ENCODE results near the gene SLC16A12. TPM values are rescaled to one million over a fixed set of nuclear protein-coding genes. Genes with fewer than 3 reads are reported as not detected.

Gene SLC16A12
- total and polyA plus RNA-seq, 2 of the 8 experiments (the other 6 are each of a cell fraction or from before 2014, with no cell fraction given), result 1.6 to 1.9 TPM

DNA sequence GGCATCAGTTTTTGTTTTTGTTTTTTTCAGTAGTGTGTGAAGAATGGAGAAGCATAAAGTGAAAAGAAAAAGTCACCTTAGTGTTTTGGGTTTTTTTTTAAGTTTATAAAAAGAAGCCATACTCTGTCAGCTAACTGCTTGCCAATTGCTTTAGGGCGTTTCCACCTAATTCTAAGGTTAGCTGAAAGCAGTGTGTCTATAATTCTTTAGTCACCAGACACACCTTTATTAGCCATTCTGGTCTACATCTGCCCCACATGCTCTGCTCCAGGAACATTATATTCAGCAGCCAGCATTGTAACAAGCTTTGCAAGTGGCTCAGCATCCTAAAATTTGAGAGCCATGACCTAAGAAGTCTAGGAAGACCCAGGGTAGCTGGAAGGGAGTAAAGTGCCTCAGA, 14.1 kb upstream of the SLC16A12 start:
- Histone ChIP-seq H3K14ac (ENCODE audit: insufficient read length) (no peak overlapping the region), H3K23me2 (ENCODE audit: low read depth, low read length) (no peaks in the 10 kb centered on the region), H3K9ac (replicated peaks in 1 of 4; ENCODE audit: extremely low read depth in 1 of 4, low read depth in 3 of 4, low read length in 3 of 4) (no peak overlapping the region), H3K18ac (ENCODE audit: extremely low read depth, low read length) (no peak overlapping the region), H4K20me1 (replicated peaks in 1 of 2; ENCODE audit: control insufficient read depth in 1 of 2, insufficient read depth in 2 of 2, low read length in 2 of 2) (no peaks in the 10 kb centered on the region), H2BK20ac (ENCODE audit: low read length) (no peak overlapping the region), H2BK5ac (ENCODE audit: low read depth, low read length) (no peak overlapping the region), H3K4me1 (replicated peaks in 1 of 4; ENCODE audit: control insufficient read depth in 3 of 4, insufficient read depth in 4 of 4, low read length in 3 of 4) (no peaks in the 10 kb centered on the region), H3K36me3 (ENCODE audit: control insufficient read depth in 2 of 4, insufficient read depth in 4 of 4, low read length in 3 of 4) (no peaks in the 10 kb centered on the region), H2BK15ac (ENCODE audit: low read length) (no peak overlapping the region), H3K9me3 (ENCODE audit: insufficient read depth in 2 of 2, low read depth in 1 of 2, low read length in 1 of 2) (no peaks in the 10 kb centered on the region), H2BK120ac (replicated peaks; ENCODE audit: low read depth, low read length) (no peak overlapping the region), H3K79me2 (ENCODE audit: control insufficient read depth in 1 of 2, insufficient read depth in 2 of 2, low read length in 2 of 2) (no peaks in the 10 kb centered on the region), H2BK12ac (ENCODE audit: low read depth, low read length) (no peak overlapping the region), H3K27ac (ENCODE audit: low read depth, low read length) (no peak overlapping the region), H3K79me1 (ENCODE audit: low read depth, low read length) (no peaks in the 10 kb centered on the region), H3K56ac (replicated peaks; ENCODE audit: insufficient read length, low read depth, low read length) (no peak overlapping the region), H3K27me3 (replicated peaks in 1 of 4; ENCODE audit: control insufficient read depth in 3 of 4, extremely low read depth in 1 of 4, insufficient read depth in 3 of 4, low read length in 3 of 4) (no peaks in the 10 kb centered on the region), H2AFZ (ENCODE audit: low read length) (no peak overlapping the region), H2AK5ac (ENCODE audit: low read depth, low read length) (no peak overlapping the region), H4K91ac (replicated peaks; ENCODE audit: insufficient read length, low read length) (no peak overlapping the region), H3K4me3 (ENCODE audit: extremely low read depth in 1 of 4, insufficient read depth in 2 of 4, low read depth in 3 of 4, low read length in 4 of 4) (no peak overlapping the region), H3K4ac (replicated peaks; ENCODE audit: insufficient read length, low read depth, low read length) (no peak overlapping the region), H4K8ac (ENCODE audit: extremely low read depth, insufficient read depth, low read length) (no peak overlapping the region), H3K4me2 (ENCODE audit: insufficient read depth in 1 of 2, low read depth in 2 of 2, low read length in 2 of 2) (no peak overlapping the region), H4K5ac (ENCODE audit: insufficient read length, low read depth, low read length) (no peak overlapping the region), H3K23ac (ENCODE audit: insufficient read length) (no peak overlapping the region)
- no peak for DNase-seq (ENCODE audit: low read depth in 1 of 2, low spot score in 2 of 2)
- FAIRE-seq, result no peak
- ChIA-PET POLR2A (ENCODE audit: partially characterized antibody) (no interaction called here), CTCF (ENCODE audit: partially characterized antibody) (interaction anchor here (1.4 to 1.6 kb wide), 2 partner anchors 69 to 83 kb away, joined by 4 read pairs; no protein-coding TSS in a partner anchor)
- WGBS, 2 experiments (ENCODE audit: extremely low coverage in 1 of 2, insufficient coverage in 1 of 2, insufficient read length in 1 of 2, insufficient replicate concordance in 2 of 2, low coverage in 1 of 2, low lambda C conversion rate in 2 of 2, missing lambda C conversion rate in 1 of 2), result 100% methylated on average over 1 of the region's 1 CpG; no CpG with 5 or more reads in 1 of the 2 experiments
- TF ChIP-seq TBP (IDR thresholded peaks at IDR 0.05; ENCODE audit: low read depth, low read length) (no peak), RAD21 (IDR thresholded peaks at IDR 0.05 in 1 of 2, conservative IDR thresholded peaks at IDR 0.05 in 1 of 2; ENCODE audit: low read depth in 2 of 2, low read length in 2 of 2) (no peak), KDM1A (IDR thresholded peaks at IDR 0.05; ENCODE audit: borderline replicate concordance, low read length) (no peak), CREB1 (IDR thresholded peaks at IDR 0.05) (no peak), TCF12 (IDR thresholded peaks at IDR 0.05; ENCODE audit: low read depth, low read length) (no peak), NANOG (IDR thresholded peaks at IDR 0.05; ENCODE audit: insufficient read depth, low read depth, low read length, poor library complexity, severe bottlenecking) (no peak), RFX5 (IDR thresholded peaks at IDR 0.05; ENCODE audit: borderline replicate concordance, low read depth, low read length) (no peak), SP2 (IDR thresholded peaks at IDR 0.05; ENCODE audit: low read length) (no peak), SUZ12 (IDR thresholded peaks at IDR 0.05; ENCODE audit: low read length) (no peak), BRCA1 (IDR thresholded peaks at IDR 0.05; ENCODE audit: low read depth, low read length) (no peak)

All from H1 (cell line).